HG02571 (cell line): ENCODE results near the gene AFF3.

Experiments
- ATAC-seq: cut with Tn5 transposase; IDR thresholded peaks from one replicate; pipeline ENCODE4 v1.9.1; 2021; ENCODE audit warnings: mild to moderate bottlenecking, moderate library complexity; ENCODE audit not compliant: unreplicated experiment

Gene AFF3

GRCh38 chr2:99841749-99842148, 300.6 kb downstream of the AFF3 start:
- ATAC-seq, result no peak

- no peak for ATAC-seq
These were observed 301.6 kb downstream of the AFF3 start for GRCh38 chr2:99840831-99841230.

GRCh38 chr2:99836690-99837605, 305.4 kb downstream of the AFF3 start:
- no peak for ATAC-seq

GRCh38 chr2:99834426-99834825, 308.0 kb downstream of the AFF3 start:
- no peak for ATAC-seq

GRCh38 chr2:99833586-99834201, 308.7 kb downstream of the AFF3 start:
- no peak for ATAC-seq

DNA sequence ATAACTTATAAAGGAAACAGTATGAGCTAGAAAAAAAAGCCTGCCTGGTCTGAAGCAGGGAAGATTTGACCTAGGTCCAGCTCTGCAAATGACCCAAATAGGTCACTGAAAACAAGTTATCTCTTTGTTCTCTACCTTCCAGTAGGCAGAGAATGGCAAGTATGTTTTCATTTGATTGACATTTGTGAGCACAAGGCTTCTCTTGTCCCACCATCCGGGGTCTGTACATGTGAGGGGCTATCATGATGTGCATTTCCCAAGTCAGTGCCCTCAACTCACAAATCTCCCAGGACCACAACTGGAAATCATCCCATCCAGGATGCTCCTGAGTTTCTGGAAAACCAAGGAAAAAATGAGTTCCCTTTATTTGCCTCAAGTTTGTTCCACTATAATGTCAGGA, 309.5 kb downstream of the AFF3 start:
- no peak for ATAC-seq

DNA sequence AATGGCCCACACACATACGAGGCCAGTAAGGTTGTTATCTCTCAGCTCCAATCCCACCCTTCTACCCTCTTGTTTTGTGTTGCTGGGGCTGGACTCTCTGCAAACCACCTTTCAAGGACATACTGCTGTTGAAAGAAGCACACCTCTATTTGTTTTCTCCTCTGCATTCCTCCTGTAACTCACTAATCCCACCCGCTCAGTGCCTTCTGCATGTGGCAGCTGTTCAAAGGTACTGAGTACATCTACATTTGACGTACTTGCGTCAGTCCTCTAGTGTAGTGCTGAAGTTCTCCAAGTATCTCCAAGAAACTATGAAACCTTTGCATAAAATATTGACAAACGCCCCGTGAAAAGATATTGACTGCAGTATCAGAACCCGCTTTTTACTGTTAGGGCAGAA, 310.6 kb downstream of the AFF3 start:
- ATAC-seq, result no peak

- ATAC-seq, result no peak
These were observed 314.9 kb downstream of the AFF3 start for GRCh38 chr2:99827296-99827999.

DNA sequence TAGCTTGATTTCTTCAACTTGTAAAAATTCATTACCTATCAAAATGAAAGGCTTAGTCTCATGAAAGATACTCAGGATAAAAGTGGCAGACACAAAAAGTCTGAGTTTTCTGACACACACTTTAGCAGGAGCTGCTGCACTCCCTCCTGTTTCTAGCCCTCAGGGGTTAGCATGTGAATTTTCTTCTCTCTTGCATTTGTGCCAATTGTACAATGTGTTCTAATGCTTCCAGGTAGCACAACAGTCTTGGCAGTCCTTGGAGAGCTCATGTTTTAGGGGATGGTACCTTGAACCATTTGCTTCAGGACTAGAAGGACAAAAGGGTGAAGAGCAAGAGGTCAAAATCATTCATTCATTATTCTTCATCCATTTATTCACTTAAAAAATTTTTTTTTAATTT, 316.8 kb downstream of the AFF3 start:
- no peak for ATAC-seq

DNA sequence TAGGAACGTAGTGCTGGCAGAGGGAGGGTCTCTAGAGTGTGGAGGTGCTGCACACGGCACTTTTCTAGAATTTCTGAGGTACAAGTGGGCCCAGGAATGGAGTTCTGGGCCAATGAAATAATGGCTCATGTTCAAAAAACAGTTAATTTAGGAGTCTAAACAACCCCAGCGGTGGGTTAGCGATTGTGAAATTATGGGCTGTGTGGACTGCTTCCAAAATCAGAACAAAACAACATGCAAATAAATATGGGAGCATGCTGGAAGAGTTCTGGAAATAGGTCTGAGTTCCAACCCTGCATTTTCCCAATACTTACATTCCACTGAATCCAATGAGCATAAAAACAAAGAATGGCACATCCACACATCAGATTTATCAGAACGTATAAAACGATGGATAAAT, 317.6 kb downstream of the AFF3 start:
- ATAC-seq, result no peak

GRCh38 chr2:99822474-99823207, 319.7 kb downstream of the AFF3 start:
- ATAC-seq, result no peak

- ATAC-seq, result no peak
These were observed 320.4 kb downstream of the AFF3 start for GRCh38 chr2:99821984-99822383.

GRCh38 chr2:99821572-99821971, 320.8 kb downstream of the AFF3 start:
- no peak for ATAC-seq

DNA sequence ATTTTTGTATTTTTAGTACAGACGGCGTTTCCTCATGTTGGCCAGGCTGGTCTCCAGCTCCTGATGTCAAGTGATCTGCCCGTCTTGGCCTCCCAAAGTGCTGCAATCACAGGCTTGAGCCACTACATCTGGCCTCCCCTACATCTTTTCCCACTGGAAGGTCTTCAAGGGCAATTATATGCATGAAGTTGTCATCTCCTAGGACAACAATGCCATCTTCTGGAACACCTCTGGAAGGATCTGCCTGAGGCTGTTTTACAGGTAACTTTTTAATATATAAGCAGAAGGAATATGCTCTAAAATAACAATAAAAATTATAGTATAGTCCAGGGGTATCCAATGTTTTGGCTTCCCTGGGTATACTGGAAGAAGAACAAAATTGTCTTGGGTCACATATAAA, 321.4 kb downstream of the AFF3 start:
- ATAC-seq, result no peak

GRCh38 chr2:99819766-99820165, 322.6 kb downstream of the AFF3 start:
- ATAC-seq, result no peak

DNA sequence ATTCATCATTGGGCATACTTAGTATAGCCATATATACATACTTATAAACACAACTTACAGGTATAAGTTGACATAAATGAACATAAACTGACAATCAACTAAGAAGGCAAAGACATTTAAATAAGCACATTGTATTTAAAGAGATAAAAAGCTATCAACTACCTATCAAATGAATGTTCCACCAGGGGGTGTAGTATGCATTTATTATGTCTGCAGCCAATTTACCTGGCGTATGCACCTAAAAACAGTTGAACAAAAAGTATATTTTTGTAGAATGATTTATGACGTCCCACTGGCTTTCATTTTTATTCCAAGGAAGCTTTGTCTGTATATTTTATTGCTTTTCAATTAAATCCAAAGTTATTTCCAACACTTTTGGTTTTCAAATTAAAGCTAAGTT, 323.5 kb downstream of the AFF3 start:
- no peak for ATAC-seq

DNA sequence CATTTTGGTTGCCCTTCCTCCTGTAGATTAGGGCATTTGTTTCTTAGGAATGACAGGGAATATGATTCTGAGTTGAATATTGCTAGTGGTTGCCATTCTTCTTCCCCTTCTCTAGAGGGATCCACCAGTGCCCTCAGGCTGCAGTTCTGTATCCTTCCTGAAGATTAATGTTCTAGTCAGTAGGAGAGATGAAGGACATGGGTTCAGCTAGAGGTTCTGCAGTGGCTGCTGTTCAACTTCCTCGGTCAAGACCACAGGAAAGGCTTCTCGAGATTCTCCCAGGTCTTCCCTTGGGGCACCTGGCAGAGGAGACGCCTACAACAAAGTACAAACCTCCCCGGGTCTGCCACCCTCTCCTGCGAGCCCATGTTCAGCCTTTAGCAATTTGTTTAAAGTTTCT, 325.5 kb downstream of the AFF3 start:
- no peak for ATAC-seq

DNA sequence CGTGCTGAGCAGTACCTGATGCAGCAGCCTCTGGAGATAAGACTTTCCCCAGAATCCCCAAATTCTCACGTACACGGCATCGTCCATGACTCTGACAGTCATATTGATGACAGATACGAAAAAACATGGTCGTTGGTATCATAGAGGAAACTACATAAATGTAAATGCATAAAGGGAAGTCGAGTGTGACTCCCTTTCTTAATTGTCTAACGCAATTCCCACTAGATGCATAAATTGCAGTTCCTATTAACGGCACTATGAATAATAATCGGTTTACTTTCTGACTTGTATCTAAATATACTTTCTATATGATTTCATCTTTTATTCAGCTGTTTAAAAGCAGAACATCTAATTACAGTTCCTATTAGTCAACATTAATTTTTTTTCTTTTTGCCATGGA, 330.0 kb downstream of the AFF3 start:
- no peak for ATAC-seq

DNA sequence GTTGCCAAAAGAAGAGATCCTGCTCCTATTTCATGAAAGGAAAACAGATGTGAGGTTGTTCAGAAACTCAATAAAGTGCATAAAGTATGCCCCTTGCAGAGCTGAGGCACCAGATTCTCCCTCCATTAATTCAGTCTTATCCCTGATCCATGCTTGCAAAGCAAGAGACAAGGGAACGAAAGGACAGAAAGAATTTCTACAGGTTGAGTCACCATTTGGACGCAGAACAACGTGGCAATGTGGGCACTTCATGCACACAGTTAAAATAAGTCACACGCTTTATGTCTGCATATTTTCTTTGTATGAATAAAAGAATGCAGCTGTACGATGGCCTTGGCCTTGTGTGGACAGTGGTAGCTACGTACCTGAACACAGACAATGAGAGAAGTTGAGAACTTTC, 330.8 kb downstream of the AFF3 start:
- no peak for ATAC-seq

GRCh38 chr2:99810225-99810624, 332.2 kb downstream of the AFF3 start:
- ATAC-seq, result no peak

GRCh38 chr2:99809259-99809900, 333.0 kb downstream of the AFF3 start:
- no peak for ATAC-seq
